SJCRH30 (cell line): ENCODE results near the gene NCF1. TPM values are rescaled to one million over a fixed set of nuclear protein-coding genes. Genes with fewer than 3 reads are reported as not detected.
"Not testable (repeated sequence)": the region's sequence is repeated elsewhere in the genome, so short reads cannot be mapped to it uniquely, and the experiment has no call there.

Experiments
- DNase-seq, 2 experiments: peaks; one replicate each; pipeline ENCODE4 v3.0.0-alpha.2; 2015 to 2020
- H3K27ac ChIP-seq: fragments of 250-450 bp; sonication (Bioruptor Pico); 2 replicates; pipeline ENCODE4 v1.5.1; 2020; ENCODE audit warnings: mild to moderate bottlenecking, moderate library complexity
- H3K27me3 ChIP-seq: fragments of 250-450 bp; sonication (Bioruptor Pico); 2 replicates; pipeline ENCODE4 v1.5.1; 2020; ENCODE audit warnings: mild to moderate bottlenecking, moderate library complexity
- H3K36me3 ChIP-seq: fragments of 250-450 bp; sonication (Bioruptor Pico); 2 replicates; pipeline ENCODE4 v1.5.1; 2020; ENCODE audit warnings: mild to moderate bottlenecking, moderate library complexity
- H3K4me1 ChIP-seq: fragments of 250-450 bp; sonication (Bioruptor Pico); 2 replicates; pipeline ENCODE4 v1.5.1; 2020; ENCODE audit warnings: mild to moderate bottlenecking, moderate library complexity
- H3K4me3 ChIP-seq: fragments of 250-450 bp; sonication (Bioruptor Pico); 2 replicates; pipeline ENCODE4 v1.5.1; 2020; ENCODE audit warnings: mild to moderate bottlenecking, moderate library complexity
- H3K9me3 ChIP-seq: fragments of 250-450 bp; sonication (Bioruptor Pico); replicated peaks from 2 replicates; pipeline ENCODE4 v1.5.1; 2020; ENCODE audit warnings: mild to moderate bottlenecking, moderate library complexity
- total RNA-seq: library from RNA; depleted of rRNA; stranded (reverse); fragments of >200 nt; shearing (Covaris generic); gene quantifications from 2 replicates; pipeline ENCODE4 v1.2.3, GENCODE V29; 2014

Gene NCF1
- total RNA-seq, 1 experiment from 2014 or later = not detected

GRCh38 chr7:74770062-74770461 is 3.7 kb upstream of the NCF1 start:
- H3K27ac ChIP-seq, DNase-seq, H3K9me3 ChIP-seq, H3K4me3 ChIP-seq, H3K4me1 ChIP-seq, H3K27me3 ChIP-seq, H3K36me3 ChIP-seq: not testable (repeated sequence)

- not testable (repeated sequence) for H3K27me3 ChIP-seq, DNase-seq, H3K4me1 ChIP-seq, H3K4me3 ChIP-seq, H3K27ac ChIP-seq, H3K9me3 ChIP-seq, H3K36me3 ChIP-seq
These were observed 1.7 kb upstream of the NCF1 start for GRCh38 chr7:74772093-74772492.

GRCh38 chr7:74775111-74775510 is 1.3 kb downstream of the NCF1 start:
- H3K4me1 ChIP-seq, H3K9me3 ChIP-seq, H3K36me3 ChIP-seq, H3K27me3 ChIP-seq, H3K4me3 ChIP-seq, DNase-seq, H3K27ac ChIP-seq: not testable (repeated sequence)

GRCh38 chr7:74779053-74779452 is 5.2 kb downstream of the NCF1 start:
- H3K27me3 ChIP-seq, H3K27ac ChIP-seq, DNase-seq, H3K36me3 ChIP-seq, H3K9me3 ChIP-seq, H3K4me3 ChIP-seq, H3K4me1 ChIP-seq: not testable (repeated sequence)

GRCh38 chr7:74781746-74782145 is 7.9 kb downstream of the NCF1 start:
- not testable (repeated sequence) for H3K9me3 ChIP-seq, H3K36me3 ChIP-seq, H3K27me3 ChIP-seq, DNase-seq, H3K27ac ChIP-seq, H3K4me1 ChIP-seq, H3K4me3 ChIP-seq

- not testable (repeated sequence) for DNase-seq, H3K9me3 ChIP-seq, H3K27me3 ChIP-seq, H3K4me1 ChIP-seq, H3K36me3 ChIP-seq, H3K27ac ChIP-seq, H3K4me3 ChIP-seq
These were observed 9.8 kb downstream of the NCF1 start for GRCh38 chr7:74783595-74783994.

GRCh38 chr7:74788369-74789150 is 14.7 kb downstream of the NCF1 start:
- not testable (repeated sequence) for H3K27me3 ChIP-seq, H3K4me1 ChIP-seq, H3K36me3 ChIP-seq, H3K4me3 ChIP-seq, H3K9me3 ChIP-seq, H3K27ac ChIP-seq
- peak; percentile 90 to 95 for DNase-seq

GRCh38 chr7:74789200-74789736 is 15.5 kb downstream of the NCF1 start:
- H3K27me3 ChIP-seq, H3K27ac ChIP-seq, H3K9me3 ChIP-seq, DNase-seq, H3K4me3 ChIP-seq, H3K36me3 ChIP-seq, H3K4me1 ChIP-seq: not testable (repeated sequence)

GRCh38 chr7:74797848-74798622 is 24.2 kb downstream of the NCF1 start:
- not testable (repeated sequence) for H3K36me3 ChIP-seq, H3K4me1 ChIP-seq, H3K27me3 ChIP-seq, DNase-seq, H3K9me3 ChIP-seq, H3K27ac ChIP-seq, H3K4me3 ChIP-seq

- H3K9me3 ChIP-seq, DNase-seq, H3K4me3 ChIP-seq, H3K27ac ChIP-seq, H3K4me1 ChIP-seq, H3K36me3 ChIP-seq, H3K27me3 ChIP-seq: not testable (repeated sequence)
These were observed 24.8 kb downstream of the NCF1 start for GRCh38 chr7:74798644-74799043.

GRCh38 chr7:74815882-74816281 is 42.1 kb downstream of the NCF1 start:
- not testable (repeated sequence) for H3K9me3 ChIP-seq, H3K27ac ChIP-seq, H3K36me3 ChIP-seq, H3K4me1 ChIP-seq, H3K4me3 ChIP-seq, H3K27me3 ChIP-seq, DNase-seq

- not testable (repeated sequence) for H3K27ac ChIP-seq, H3K36me3 ChIP-seq, H3K27me3 ChIP-seq, H3K9me3 ChIP-seq, H3K4me1 ChIP-seq, DNase-seq, H3K4me3 ChIP-seq
These were observed 46.5 kb downstream of the NCF1 start for GRCh38 chr7:74820146-74820805.

GRCh38 chr7:74821259-74821658 is 47.4 kb downstream of the NCF1 start:
- not testable (repeated sequence) for H3K4me3 ChIP-seq

GRCh38 chr7:74829959-74830358 is 56.1 kb downstream of the NCF1 start:
- H3K27ac ChIP-seq, H3K4me1 ChIP-seq, H3K27me3 ChIP-seq, H3K4me3 ChIP-seq, H3K9me3 ChIP-seq, H3K36me3 ChIP-seq: not testable (repeated sequence)
- peak in 1 of 2 experiments; percentile 5 for DNase-seq

More at GRCh38 chr7:74821259-74821658, 47.4 kb downstream of the NCF1 start:
- not testable (repeated sequence) for H3K27me3 ChIP-seq, H3K4me1 ChIP-seq, H3K27ac ChIP-seq, H3K36me3 ChIP-seq, DNase-seq, H3K9me3 ChIP-seq

GRCh38 chr7:74830411-74830810 is 56.6 kb downstream of the NCF1 start:
- not testable (repeated sequence) for H3K36me3 ChIP-seq, H3K27ac ChIP-seq, H3K4me3 ChIP-seq, H3K4me1 ChIP-seq, H3K9me3 ChIP-seq, H3K27me3 ChIP-seq, DNase-seq
